NOMO-1 (cell line): ENCODE results near the gene INTS11.

Experiments used
- DNase-seq, 2 experiments: peaks; one replicate each; lab custom pipeline; 2025; ENCODE audit not compliant: unreplicated experiment in 2 of 2; lab: John Stamatoyannopoulos, UW

INTS11 gene

GRCh38 chr1:1358433-1359271 is 34.2 kb upstream of the INTS11 start, which contains the start of gene MXRA8:
MXRA8 (minus strand) TSS chr1:1358555; CDS start chr1:1358504, 51 bp downstream.
- peak in 1 of 2 experiments; percentile 30 for DNase-seq

GRCh38 chr1:1357871-1358432 is 33.5 kb upstream of the INTS11 start:
- DNase-seq: no peak

DNA sequence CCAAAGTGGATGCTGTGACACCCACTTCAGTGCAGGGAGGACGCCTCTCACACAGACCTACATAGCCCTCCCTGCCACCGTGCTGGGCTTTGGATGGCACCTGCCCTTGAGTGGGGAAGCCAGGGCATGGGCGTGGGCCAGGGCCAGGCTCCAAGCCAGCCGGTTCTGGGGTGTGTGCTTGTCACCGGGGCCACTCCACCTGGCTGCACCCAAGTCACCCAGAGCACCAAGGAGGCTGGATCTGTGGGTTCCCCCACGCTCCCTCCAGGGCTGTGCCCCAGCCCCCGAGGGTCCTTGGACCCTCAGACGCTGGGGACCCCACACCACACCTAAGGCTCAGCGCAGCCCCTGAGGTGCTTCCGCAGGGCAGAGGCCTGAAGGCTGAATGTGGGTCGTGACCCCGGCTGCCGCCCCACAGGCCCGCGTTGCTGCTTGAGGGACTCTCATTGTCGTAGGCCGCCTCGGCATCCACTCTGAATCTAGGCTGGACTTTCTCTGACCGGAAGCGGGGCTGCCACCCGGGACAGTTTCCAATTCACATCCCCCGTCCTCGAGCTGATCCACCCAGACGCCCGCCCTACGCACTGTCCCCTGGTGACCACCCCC is 32.4 kb upstream of the INTS11 start:
- DNase-seq: no peak

DNA sequence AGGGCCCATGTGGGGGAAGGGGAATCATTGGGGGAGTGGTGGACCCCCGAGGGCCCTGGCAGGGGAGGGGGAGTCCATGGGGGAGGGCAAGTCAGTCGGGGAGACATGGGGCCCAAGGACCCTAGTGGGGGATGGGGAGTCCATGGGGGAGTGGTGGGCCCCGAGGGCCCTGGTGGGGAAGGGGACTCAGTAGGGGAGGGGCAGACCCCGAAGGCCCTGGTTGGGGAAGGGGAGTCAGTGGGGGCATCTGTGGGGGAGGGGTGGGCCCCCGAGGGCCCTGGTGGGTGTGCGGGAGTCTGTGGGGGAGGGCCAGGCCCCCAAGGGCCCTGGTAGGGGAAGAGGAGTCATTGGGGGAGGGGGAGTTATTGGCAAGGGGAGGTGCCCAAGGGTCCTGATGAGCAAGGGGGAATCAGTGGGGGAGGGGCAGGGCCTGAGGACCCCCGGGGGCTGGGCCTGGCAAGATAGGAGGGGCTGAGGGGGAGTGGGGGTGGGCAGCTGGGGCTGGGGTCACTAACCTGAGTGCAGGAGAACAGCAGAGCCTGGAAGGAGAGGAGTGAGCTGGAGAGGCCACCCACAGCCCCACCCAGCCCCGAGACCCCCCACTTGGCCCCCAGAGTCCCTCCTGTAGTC is 31.8 kb upstream of the INTS11 start:
- DNase-seq: no peak

DNA sequence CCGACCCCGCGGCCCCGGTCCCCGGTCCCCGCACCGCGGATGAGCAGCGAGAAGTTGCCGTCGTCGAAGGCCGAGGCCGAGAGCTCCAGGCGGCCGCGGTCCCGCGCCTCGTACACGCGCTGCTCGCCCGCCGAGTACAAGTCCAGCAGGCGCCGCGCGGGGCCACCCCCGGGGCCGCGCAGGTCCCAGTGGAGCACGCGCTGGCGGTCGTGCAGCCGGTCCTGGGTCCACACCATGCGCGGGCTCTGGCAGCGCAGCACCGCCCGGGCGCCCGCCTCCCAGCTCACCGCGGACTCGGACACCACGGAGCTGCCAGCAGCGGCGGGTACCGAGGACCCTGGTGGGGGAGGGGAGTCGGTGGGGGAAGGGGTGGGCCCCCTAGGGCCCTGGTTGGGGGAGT is 31.0 kb upstream of the INTS11 start:
- peak; percentile 34 to 48 for DNase-seq

DNA sequence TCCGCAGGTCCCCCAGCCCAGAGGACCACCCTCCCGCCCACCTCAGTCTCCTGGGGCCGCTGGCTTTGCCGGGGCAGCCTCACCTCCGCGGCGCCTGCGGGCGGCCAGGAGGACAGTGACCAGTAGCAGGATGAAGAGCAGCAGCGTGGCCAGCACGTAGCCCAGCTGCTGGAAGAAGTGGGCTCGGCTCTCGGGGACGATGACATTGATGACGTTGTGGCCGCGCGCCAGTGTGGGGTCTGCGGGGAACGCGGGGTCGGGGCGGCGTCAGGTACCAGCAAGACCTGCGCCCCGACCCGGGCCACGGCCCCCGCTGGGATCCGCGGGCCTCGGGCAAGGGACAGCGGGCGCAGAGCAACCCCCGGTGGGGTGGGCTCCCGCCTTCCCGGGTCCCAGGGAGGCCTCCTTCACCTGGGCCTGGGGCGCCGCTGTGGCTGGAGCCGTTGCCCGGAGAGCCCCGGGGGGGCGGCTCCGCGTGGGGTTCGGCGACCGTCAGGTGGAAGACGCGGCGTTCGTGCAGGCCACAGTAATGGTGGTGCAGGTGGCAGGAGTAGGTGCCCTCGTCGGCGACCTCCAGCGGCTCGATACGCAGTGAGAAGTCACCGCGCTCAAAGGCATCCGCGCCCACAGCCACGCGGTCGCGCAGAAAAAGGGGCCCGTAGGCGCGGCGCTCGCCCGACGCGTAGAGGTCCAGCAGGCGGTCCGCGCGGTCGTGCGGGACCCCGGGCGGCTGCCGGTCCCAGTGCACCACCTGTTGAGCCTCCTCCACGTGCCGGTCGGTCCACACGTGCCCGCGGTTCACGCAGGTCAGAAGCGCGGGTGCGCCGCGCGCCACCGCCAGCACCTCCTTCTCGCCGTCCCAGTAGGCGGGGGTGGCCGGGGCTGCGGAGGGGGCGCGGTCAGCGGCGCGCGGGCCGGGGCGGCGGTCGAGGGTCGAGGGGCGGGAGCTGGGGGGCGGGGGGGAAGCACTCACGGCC is 30.1 kb upstream of the INTS11 start:
- DNase-seq: no peak

DNA sequence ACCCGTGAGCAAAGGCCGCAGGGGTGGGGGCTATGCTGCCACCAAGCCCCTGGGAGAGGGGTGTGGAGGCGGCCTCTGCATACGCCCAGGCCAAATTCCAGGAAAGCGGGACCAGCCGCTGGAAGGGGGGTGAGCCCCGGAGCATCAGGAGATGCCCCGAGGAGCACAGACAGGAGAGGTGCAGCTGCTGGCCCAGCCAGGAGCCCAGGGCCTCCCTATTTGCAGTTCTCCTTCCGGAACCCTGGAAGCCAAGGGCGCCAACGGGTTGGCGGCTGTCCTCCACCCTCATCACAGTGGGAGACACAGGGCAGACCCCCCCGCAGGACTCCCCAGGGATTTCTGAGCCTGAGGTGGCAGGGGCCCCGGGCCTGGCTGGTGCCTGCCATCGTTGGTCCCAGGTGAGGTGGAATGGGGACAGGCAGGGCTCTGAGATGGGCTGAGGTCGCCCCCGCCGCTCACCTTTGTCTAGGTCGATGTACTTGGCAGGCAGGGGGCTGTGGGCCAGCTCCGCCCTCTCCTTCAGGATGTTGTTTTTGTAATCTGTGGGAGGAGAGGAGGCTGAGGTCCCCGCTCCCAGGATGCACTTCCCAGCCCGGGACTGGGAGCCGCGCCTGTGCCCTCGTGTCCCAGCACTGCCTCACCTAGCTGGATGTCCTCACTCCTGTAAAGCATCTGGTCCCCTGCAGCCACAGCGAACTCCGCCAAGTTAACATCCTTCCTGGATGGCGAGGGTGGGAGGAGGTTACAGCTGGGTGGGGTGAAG is 29.1 kb upstream of the INTS11 start:
- DNase-seq: no peak

- DNase-seq: no peak
Measured at GRCh38 chr1:1352786-1353388, 28.4 kb upstream of the INTS11 start.

DNA sequence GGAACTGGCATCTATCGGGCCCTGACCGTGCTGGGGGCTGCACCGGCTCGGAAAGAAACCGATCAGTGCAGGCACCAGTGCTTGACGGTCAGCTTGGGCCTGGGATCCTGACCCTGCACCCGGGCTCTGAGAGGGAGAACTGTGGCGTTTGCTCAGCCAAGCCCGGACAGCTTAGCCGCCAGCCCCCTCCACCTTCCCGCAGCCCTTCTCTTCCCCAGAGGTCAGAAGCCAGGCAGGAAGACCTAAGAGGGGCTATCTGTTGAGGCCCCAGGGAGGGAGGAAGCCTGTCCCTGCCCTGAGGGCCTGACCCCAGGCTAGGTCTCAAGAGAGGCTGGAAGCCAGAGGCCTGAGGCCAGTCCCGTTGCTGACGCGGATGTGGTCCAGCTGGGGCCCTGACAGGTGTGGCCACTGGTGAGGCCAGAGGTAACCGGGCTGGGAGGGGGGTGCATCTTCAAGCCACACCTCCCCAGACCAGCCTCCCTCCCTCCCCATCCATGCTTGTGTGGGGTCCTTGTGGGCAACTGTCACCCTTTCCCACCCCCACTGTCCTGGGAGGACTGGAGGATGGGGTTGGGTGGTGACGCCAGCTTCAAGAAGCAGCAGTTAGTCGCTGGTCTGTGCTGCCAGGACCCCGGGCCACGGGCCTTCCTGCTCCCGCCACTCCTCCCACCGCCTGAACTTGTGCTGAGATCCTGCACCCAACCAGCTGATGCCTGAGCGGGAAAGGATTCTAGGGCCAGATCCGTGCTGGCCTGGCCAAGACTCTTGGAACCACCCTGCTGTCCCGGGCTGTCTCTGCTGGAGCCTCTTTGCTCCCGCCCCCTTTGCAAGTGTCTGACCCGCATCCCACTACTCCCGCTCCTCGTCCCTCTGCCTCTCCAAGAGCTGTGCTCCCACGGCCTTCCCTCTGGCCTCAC is 27.3 kb upstream of the INTS11 start:
- no peak for DNase-seq

DNA sequence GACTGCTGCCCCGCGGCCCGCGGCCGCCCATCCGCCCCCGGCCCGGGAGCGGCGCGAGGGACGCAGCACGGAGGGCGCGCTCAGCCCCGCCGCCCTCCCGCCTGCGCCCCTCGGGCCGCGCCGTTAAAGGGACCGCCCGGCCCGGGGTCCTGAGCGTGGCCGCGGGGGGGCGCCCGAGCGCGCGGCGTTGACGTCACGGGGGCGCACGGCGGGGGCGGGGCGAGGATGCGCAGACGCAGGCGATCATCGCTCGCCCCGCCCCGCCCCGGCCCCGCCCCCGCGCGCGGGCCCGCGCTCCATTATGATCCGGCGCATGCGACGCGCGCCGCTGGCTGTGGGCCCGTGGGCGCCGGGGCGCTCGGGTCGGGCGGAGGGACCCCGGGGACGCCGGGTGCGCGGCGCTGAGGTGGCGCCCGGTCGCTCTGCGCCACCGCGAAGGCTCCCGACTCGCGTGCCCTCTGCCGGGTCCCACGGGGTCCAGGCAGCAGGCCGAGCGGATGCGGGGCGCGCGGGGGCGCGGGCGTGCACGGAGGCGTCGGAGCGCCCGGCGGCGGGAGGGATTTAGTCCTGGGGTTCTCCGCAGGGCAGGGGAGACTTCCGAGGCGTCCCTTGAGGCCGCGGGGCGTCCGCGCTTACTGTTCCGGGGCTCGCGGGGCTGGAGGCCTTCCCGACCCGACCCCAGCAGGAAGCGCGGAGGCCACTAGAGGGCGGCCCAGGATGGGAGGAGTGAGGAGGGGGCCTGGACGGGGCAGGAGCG is 25.0 kb upstream of the INTS11 start, which contains the start of gene DVL1:
DVL1 (minus strand) TSS at position 163 of the 757 bp plus-strand sequence. CDS start 353 bp downstream, outside the sequence.
- DNase-seq: peak; percentile 18 to 68

GRCh38 chr1:1348420-1349255 is 24.2 kb upstream of the INTS11 start:
- DNase-seq: no peak

GRCh38 chr1:1347663-1348419 is 23.4 kb upstream of the INTS11 start:
- DNase-seq: no peak

DNA sequence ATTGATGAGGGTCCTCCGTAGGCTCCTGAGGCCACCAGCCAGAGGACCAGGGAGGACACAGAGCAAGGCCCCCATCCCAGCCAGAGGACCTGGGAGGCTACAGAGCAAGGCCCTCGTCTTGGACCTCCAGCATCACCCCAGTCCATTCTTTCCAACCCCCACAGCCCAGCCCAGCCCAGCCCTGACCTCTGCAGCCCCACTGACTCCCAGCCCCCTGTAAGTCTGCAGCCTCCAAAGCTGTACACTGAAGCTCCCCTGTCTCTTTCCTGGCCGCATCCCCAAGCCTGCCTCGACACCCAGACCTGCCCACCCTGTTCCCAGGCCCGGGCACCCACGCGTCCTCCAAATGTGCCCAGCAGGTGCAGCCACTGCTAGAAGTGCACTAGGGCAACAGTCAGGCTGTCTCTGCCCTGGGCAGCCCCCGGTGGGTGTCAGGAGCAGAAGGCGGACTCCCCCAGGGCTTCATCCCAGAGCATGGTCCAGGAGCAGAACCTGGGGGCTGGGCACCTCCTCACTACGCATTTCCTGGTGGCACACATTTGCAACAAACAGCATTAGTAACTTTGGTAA is 22.7 kb upstream of the INTS11 start:
- DNase-seq: no peak

DNA sequence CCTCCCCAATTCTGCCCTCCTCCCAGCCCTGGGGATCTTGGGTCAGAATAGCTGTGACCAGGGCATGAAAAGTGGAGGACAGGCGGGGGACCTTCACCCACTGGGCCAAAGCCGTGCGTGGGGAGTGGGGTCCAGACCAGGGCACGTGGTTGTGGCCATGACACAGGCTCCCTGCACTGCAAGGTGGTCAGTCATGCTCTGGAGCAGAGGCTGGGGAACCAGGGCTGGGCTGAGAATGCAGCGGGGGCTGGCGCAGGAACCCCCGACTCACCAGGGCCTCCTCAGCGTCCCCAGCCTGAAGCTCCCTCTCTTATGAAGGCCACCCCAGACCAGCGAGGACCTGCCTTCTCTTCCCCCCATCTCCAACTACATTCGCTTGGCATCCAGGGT is 22.0 kb upstream of the INTS11 start:
- no peak for DNase-seq

DNA sequence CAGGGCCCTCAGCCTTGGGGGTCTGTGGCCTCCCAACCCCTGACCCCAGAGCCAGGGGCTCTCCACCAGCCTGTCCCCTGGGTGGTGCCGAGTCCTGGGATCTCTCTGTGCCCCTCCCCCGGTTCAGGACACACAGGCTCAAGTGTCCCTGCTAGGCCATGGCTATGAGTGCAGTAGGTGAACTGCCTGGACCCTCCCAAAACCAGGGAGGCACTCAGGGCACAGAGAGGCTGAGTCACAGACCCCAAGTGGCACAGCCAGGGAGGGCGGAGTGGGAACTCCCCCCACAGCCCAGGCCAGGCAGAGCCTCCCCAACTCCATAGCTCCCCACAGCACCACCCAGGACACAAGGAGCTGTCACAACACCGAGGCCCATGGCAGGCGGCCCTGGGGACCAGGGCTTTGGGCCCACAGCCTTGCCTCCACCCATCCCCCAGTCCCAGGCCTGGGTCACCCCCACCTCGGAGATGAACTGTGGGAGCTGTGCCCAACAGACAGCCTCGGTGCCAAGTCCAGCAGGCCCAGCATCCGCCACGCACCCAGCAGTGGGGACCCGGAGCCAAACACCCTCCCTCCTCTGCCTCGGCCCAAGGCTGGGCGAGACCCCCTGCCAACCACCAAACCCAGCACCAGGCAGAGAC is 21.5 kb upstream of the INTS11 start:
- DNase-seq: no peak
